K562 (cell line): Measurements from ENCODE around the gene KLC3. TPM values are rescaled to one million over a fixed set of nuclear protein-coding genes. Genes with fewer than 3 reads are reported as not detected.

Source experiments
- CCNT2 ChIP-seq: IDR thresholded peaks from 2 replicates; pipeline ENCODE4 v1.6.1; 2011; ENCODE audit warnings: borderline replicate concordance, low read depth, mild to moderate bottlenecking, moderate library complexity, mixed read lengths, low read length; ENCODE audit not compliant: insufficient read length; ENCODE audit errors: extremely low read depth
- E2F5 ChIP-seq: sonication (generic); formaldehyde crosslinking; IDR thresholded peaks from 2 replicates; pipeline ENCODE4 v1.8.0; 2022; ENCODE audit warnings: mild to moderate bottlenecking, missing genetic modification reagents
- E2F6 ChIP-seq, 2 experiments: IDR thresholded peaks; 2 replicates each; pipeline ENCODE4 v1.6.1; 2011; ENCODE audit warnings: borderline replicate concordance in 1 of 2, control low read depth in 1 of 2, low read depth in 1 of 2, low read length in 1 of 2, mild to moderate bottlenecking in 1 of 2, mixed read lengths in 1 of 2, moderate library complexity in 1 of 2; ENCODE audit not compliant: insufficient read depth in 1 of 2, insufficient read length in 1 of 2, poor library complexity in 1 of 2, severe bottlenecking in 1 of 2; ENCODE audit errors: extremely low read depth in 1 of 2
- FOSL1 ChIP-seq: fragments of 200-800 bp; sonication (Bioruptor generic); conservative IDR thresholded peaks from 2 replicates; pipeline ENCODE4 v1.6.1; 2016; ENCODE audit warnings: missing genetic modification characterization, missing compliant biosample characterization
- HDAC3 ChIP-seq: fragments of 450-650 bp; IDR thresholded peaks from 2 replicates; pipeline ENCODE4 v1.6.1; 2018; ENCODE audit warnings: borderline replicate concordance, mild to moderate bottlenecking, moderate library complexity; ENCODE audit not compliant: partially characterized antibody
- PML ChIP-seq: IDR thresholded peaks from 2 replicates; pipeline ENCODE4 v1.6.1; 2012; ENCODE audit warnings: low read length, inconsistent platforms
- POLR3A ChIP-seq: IDR thresholded peaks from 2 replicates; pipeline ENCODE4 v1.6.1; 2011; ENCODE audit warnings: borderline replicate concordance, mild to moderate bottlenecking, moderate library complexity; ENCODE audit not compliant: insufficient read length, insufficient read depth; ENCODE audit errors: extremely low read depth
- PRDM10 ChIP-seq: fragments of 450-650 bp; IDR thresholded peaks from 2 replicates; pipeline ENCODE4 v1.6.1; 2018; ENCODE audit not compliant: partially characterized antibody
- RBM15 ChIP-seq: fragments of 200-400 bp; formaldehyde crosslinking; IDR thresholded peaks from 2 replicates; pipeline ENCODE4 v1.6.1; 2018; ENCODE audit warnings: mild to moderate bottlenecking, low read length, moderate library complexity; ENCODE audit not compliant: insufficient read depth
- STAT5A ChIP-seq: IDR thresholded peaks from 2 replicates; pipeline ENCODE4 v1.6.1; 2012; ENCODE audit warnings: low read length, inconsistent platforms, borderline replicate concordance
- ZBTB5 ChIP-seq: fragments of 450-650 bp; IDR thresholded peaks from 2 replicates; pipeline ENCODE4 v1.6.1; 2017; ENCODE audit warnings: antibody characterized with exemption
- ZNF212 ChIP-seq: fragments of 450-650 bp; formaldehyde crosslinking; IDR thresholded peaks from 2 replicates; pipeline ENCODE4 v1.4.0; 2020; ENCODE audit warnings: mild to moderate bottlenecking
- ZSCAN32 ChIP-seq: fragments of 450-650 bp; formaldehyde crosslinking; IDR thresholded peaks from 2 replicates; pipeline ENCODE4 v1.4.0; 2020; ENCODE audit warnings: mild to moderate bottlenecking, moderate library complexity
- polyA plus RNA-seq, 8 experiments: library from polyadenylated mRNA; depleted of rRNA in 4 of 8; stranded (reverse) in 5 of 8; unstranded in 3 of 8; fragments of >200 nt; fragmentation: Nextera tagmentation in 2 of 8; fragmentation: Illumina TruSeq in 1 of 8; extraction: Ambion mirVana in 2 of 8; extraction: Trizol in 1 of 8; gene quantifications; 2 replicates each; pipeline versions ENCODE4 v1.2.1 to v1.2.3, GENCODE V29; 2011 to 2014; ENCODE audit warnings: inconsistent platforms in 1 of 8, missing spikeins in 1 of 8
- total RNA-seq, 7 experiments: library from RNA; depleted of rRNA in 6 of 7; stranded (reverse); fragments of >200 nt in 6 of 7; fragmentation: Illumina TruSeq in 2 of 7; extraction: Trizol in 2 of 7; gene quantifications; 2 replicates each; pipeline versions ENCODE4 v1.2.1 to v1.2.3, GENCODE V29; 2011 to 2021; ENCODE audit warnings: low replicate concordance in 1 of 7

The KLC3 gene
- total and polyA plus RNA-seq, 9 of the 15 experiments (the other 6 are each of a cell fraction or from before 2014, with no cell fraction given): 0.03 to 1.2 (median 0.59) TPM; not detected in 3

GRCh38 chr19:45361608-45362007, 21.1 kb downstream of the KLC3 start (continued):
- TF ChIP-seq PRDM10 (no peak), FOSL1 (no peak), HDAC3 (no peak), STAT5A (no peak), ZNF212 (no peak), ZSCAN32 (CRISPR knock-in tag) (no peak), E2F6 (IDR thresholded peaks at IDR 0.05; ENCODE audit: borderline replicate concordance in 1 of 2, extremely low read depth in 1 of 2, insufficient read depth in 1 of 2, insufficient read length in 1 of 2, low read depth in 1 of 2, low read length in 1 of 2, poor library complexity in 1 of 2, severe bottlenecking in 1 of 2) (no peak), RBM15 (no peak), CCNT2 (no peak), E2F5 (CRISPR knock-in tag) (no peak), ZBTB5 (no peak), POLR3A (no peak), PML (no peak)
- TF ChIP-seq, all 486 proteins: peak for 0
